Gastroesophageal sphincter (tissue), 4 donors: ENCODE data around the gene PRKAG2. TPM values are rescaled to one million over a fixed set of nuclear protein-coding genes. Genes with fewer than 3 reads are reported as not detected.

Experiments
- ATAC-seq: fragments of 150-250 bp; one replicate; pipeline ENCODE4 v1.9.1; 2016; ENCODE audit warnings: mild to moderate bottlenecking, moderate library complexity
- H3K27ac ChIP-seq, 4 donors: fragments of 200-600 bp; sonication (generic) in 3 of 4; 1 replicate in 3 of 4; 2 replicates in 1 of 4; pipeline ENCODE4 v1.5.1; 2016 to 2019
- H3K27me3 ChIP-seq: fragments of 200-600 bp; sonication (generic); one replicate; pipeline ENCODE4 v1.5.1; 2019
- H3K36me3 ChIP-seq, 2 donors: fragments of 200-600 bp; sonication (generic); one replicate each; pipeline ENCODE4 v1.5.1; 2019; ENCODE audit warnings: control low read depth in 1 of 2
- H3K4me1 ChIP-seq, 3 donors: fragments of 200-600 bp; sonication (generic); 1 replicate in 2 of 3; 2 replicates in 1 of 3; pipeline ENCODE4 v1.5.1; 2016 to 2019; ENCODE audit warnings: control low read depth in 2 of 3
- H3K4me3 ChIP-seq, 2 donors: fragments of 200-600 bp; sonication (generic); one replicate each; pipeline ENCODE4 v1.5.1; 2019; ENCODE audit warnings: mild to moderate bottlenecking in 1 of 2, moderate library complexity in 1 of 2
- H3K9me3 ChIP-seq, 3 donors: fragments of 200-600 bp; sonication (generic); one replicate each; pipeline ENCODE4 v1.5.1; 2017 to 2019; ENCODE audit warnings: control low read depth in 2 of 3
- EP300 ChIP-seq: sonication (generic); formaldehyde crosslinking; IDR thresholded peaks from one replicate; pipeline ENCODE4 v1.6.1; 2017; ENCODE audit warnings: antibody characterized with exemption, mild to moderate bottlenecking
- POLR2A ChIP-seq, 2 donors: fragments of 450-650 bp; IDR thresholded peaks; one replicate each; pipeline ENCODE4 v1.6.1; 2017; ENCODE audit warnings: antibody characterized with exemption in 2 of 2, mild to moderate bottlenecking in 2 of 2, moderate library complexity in 1 of 2
- POLR2AphosphoS5 ChIP-seq: sonication (generic); formaldehyde crosslinking; IDR thresholded peaks from one replicate; pipeline ENCODE4 v1.6.1; 2017; ENCODE audit warnings: antibody characterized with exemption
- WGBS, 2 donors: methylation state at CpG; one replicate each; pipeline ENCODE4 v1.1.5; 2018; ENCODE audit warnings: low coverage in 1 of 2; 5-methylcytosine and 5-hydroxymethylcytosine counted together
- total RNA-seq, 4 donors: library from RNA; depleted of rRNA; stranded (reverse); fragments of >200 nt; gene quantifications; one replicate each; pipeline ENCODE4 v1.1.0, GENCODE V29; 2016
- TF ChIP-seq, protein P1 (sequence below), 4 experiments: fragments of 200-600 bp in 2 of 4; fragments of 450-650 bp in 2 of 4; sonication (generic) in 1 of 4; IDR thresholded peaks; one replicate each; pipeline ENCODE4 v1.5.1; 2017 to 2019; ENCODE audit warnings: antibody characterized with exemption in 4 of 4, mild to moderate bottlenecking in 2 of 4, moderate library complexity in 2 of 4

Gene PRKAG2
- total RNA-seq, 4 donors from 2014 or later, result 48.9 to 89.0 (median 75.7) TPM

DNA sequence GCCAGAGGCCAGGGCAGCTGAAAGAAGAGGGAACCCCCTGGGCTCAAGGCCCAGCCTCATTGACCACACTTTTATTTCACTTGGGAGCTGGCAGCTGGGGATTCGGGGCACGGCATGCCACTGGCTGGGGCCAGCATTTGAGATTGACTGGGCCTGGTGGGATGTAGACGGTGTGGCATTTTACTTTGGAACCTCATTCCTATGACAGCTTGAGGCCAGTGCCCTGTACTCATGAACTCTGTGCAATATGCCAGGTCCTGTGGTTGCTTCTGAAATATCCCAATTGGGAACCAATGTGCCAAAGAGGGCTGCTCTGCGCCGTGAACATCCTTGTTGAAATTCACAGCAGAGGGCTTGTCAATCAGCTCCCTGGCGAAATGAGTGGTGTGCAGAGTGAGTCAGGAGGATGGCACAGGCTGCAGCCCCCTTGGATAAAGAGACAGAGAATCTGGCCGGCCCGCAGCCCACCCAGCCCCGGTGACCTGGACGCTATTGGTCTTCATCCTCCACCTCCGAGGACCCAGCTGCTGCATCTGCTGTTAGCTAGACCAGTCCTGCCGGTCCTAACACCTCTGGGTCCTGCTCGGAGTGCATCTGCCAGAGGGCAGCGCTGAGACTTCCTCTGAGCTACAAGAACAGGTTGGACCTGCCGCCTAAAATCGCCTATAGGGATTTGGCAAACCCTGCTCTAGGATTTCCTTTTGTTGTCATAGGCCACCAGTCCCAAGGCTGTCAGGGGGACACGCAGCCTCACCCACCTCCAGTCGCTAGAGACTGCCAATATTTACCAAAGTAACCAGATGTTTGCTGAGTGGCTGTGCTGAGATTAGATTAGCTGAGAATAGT lies 58.0 kb downstream of the PRKAG2 start:
- TF ChIP-seq POLR2AphosphoS5 (no peak), POLR2A (IDR thresholded peaks at IDR 0.05) (no peak), EP300 (no peak)
- TF ChIP-seq, protein P1, sequence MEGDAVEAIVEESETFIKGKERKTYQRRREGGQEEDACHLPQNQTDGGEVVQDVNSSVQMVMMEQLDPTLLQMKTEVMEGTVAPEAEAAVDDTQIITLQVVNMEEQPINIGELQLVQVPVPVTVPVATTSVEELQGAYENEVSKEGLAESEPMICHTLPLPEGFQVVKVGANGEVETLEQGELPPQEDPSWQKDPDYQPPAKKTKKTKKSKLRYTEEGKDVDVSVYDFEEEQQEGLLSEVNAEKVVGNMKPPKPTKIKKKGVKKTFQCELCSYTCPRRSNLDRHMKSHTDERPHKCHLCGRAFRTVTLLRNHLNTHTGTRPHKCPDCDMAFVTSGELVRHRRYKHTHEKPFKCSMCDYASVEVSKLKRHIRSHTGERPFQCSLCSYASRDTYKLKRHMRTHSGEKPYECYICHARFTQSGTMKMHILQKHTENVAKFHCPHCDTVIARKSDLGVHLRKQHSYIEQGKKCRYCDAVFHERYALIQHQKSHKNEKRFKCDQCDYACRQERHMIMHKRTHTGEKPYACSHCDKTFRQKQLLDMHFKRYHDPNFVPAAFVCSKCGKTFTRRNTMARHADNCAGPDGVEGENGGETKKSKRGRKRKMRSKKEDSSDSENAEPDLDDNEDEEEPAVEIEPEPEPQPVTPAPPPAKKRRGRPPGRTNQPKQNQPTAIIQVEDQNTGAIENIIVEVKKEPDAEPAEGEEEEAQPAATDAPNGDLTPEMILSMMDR (IDR thresholded peaks at IDR 0.05), result no peak
- no peak for ATAC-seq
- 87 to 100% methylated on average over 1 to 7 of the region's 18 CpGs for WGBS, 2 donors

DNA sequence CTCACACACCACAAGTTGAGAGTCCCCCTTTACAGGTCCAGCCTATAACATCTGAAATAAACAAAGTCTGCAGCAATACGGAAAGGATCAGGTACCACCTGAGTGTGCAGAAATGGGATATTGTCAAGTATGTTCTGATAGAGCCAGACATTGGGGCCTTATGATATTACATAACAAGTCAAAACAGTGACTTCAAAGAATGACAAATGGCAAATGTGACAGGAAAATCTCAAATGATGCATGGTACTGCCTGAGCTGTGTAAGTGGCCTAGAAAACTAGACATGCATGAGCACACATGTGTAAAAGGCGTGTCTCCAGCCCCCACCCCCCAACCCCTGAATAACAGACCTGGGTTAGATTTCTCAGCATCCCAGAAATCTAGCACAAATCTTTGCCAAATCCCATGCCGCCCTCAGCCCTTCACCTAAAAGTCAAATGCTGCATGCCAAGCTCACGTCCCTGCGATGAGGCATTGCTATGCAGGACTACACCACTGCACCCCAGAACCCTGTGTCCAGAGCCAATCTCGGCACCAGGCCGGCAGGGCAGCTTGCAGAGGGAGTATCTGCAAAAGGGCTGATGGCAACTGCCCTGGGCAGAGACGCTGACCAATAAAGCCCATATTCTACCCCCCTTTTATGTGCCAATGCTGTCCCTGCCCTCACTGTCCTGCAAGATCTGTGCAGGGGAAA lies 58.8 kb downstream of the PRKAG2 start:
- no peak for ATAC-seq
- 87 to 97% methylated on average over 4 to 5 of the region's 8 CpGs for WGBS, 2 donors
- Histone ChIP-seq H3K27me3 (no peaks in the 10 kb centered on the region), H3K9me3 (no peaks in the 10 kb centered on the region), H3K36me3 (no peaks in the 10 kb centered on the region), H3K4me3 (no peak overlapping the region), H3K27ac (no peak overlapping the region), H3K4me1 (peaks cover 0 to 23% (median 0%) of the 10 kb centered on the region in 3 donors)
- TF ChIP-seq POLR2AphosphoS5, result no peak
- no peak for TF ChIP-seq EP300
- TF ChIP-seq, protein P1 (IDR thresholded peaks at IDR 0.05), result no peak
- no peak for TF ChIP-seq POLR2A (IDR thresholded peaks at IDR 0.05)

More for the DNA sequence above, 58.0 kb downstream of the PRKAG2 start:
- Histone ChIP-seq H3K27ac (no peak overlapping the region), H3K27me3 (no peaks in the 10 kb centered on the region), H3K4me3 (no peak overlapping the region), H3K4me1 (peaks cover 0 to 30% (median 4%) of the 10 kb centered on the region in 3 donors), H3K9me3 (no peaks in the 10 kb centered on the region), H3K36me3 (no peaks in the 10 kb centered on the region)

DNA sequence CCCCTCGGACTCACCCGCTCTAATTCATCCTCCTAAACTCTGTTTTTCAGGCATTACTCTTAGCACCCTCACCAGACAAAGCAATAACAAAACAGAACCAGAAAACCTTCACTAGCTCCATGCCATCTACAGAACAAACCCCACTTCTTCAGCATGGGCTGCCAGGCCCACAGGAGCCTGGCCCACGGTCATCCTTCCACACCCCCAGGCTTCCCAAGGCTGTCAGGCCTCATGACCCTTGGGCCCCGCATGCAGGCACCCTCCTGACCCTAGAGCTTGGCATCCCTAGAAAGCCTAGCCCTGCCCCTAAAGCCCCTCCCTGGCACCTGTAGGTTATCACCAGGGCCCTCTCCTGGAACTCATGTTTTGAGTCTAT lies 59.6 kb downstream of the PRKAG2 start:
- TF ChIP-seq POLR2AphosphoS5, result no peak
- TF ChIP-seq POLR2A (IDR thresholded peaks at IDR 0.05), result no peak
- TF ChIP-seq, protein P1 (IDR thresholded peaks at IDR 0.05), result no peak
- TF ChIP-seq EP300, result no peak
- no peaks in the 10 kb centered on the region for H3K27me3 ChIP-seq
- no peak overlapping the region for H3K4me3 ChIP-seq
- H3K36me3 ChIP-seq, result no peaks in the 10 kb centered on the region
- H3K27ac ChIP-seq, result no peak overlapping the region
- H3K4me1 ChIP-seq, result peaks cover 0 to 19% (median 0%) of the 10 kb centered on the region in 3 donors
- no peak for ATAC-seq
- WGBS, 2 donors, result 94 to 100% methylated on average over 1 to 2 of the region's 4 CpGs
- no peaks in the 10 kb centered on the region for H3K9me3 ChIP-seq

DNA sequence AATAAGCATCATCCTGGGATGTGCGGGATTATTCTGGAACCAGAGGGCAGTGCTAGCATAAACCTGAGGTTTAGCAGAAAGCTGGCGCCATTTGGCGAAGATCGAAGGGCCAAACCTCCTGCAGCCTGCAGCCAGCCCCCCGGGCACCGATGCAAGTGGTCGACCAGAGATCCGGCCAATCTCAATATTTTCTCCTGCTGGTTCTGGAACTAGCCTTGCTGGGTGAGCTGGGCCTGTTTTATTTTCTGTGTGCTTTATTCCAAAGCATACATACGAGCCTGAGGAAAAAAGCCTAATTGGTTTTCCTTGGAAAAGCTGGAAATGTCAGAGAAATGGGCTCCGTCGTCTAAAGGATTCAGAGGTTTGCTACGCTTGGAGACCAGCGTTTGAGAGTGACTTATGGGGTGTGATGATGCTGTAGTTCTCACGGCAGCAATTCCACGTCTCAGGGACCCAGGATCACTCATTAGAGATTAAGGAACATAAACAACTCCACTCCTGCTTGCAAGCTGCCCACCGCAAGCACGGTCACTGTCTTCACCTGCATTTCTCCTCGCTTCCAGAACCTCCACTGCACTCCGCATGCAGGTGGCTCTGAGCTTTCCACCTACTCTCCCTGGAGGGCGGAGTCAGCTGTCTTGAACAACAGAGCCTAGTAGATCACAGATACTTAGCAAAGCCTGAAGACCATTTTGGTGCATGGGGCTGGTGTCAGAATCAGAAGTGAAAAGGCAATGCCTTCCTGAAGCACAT lies 60.2 kb downstream of the PRKAG2 start:
- WGBS, 2 donors, result 96% methylated on average over 13 to 16 of the region's 20 CpGs
- no peaks in the 10 kb centered on the region for H3K9me3 ChIP-seq
- H3K36me3 ChIP-seq, result no peaks in the 10 kb centered on the region
- ATAC-seq, result no peak
- H3K27me3 ChIP-seq, result no peaks in the 10 kb centered on the region
- TF ChIP-seq POLR2A (IDR thresholded peaks at IDR 0.05) (no peak), EP300 (no peak), POLR2AphosphoS5 (no peak)
- TF ChIP-seq, protein P1 (IDR thresholded peaks at IDR 0.05), result no peak
- H3K4me3 ChIP-seq, result no peak overlapping the region
- peaks cover 0 to 13% (median 0%) of the 10 kb centered on the region in 3 donors for H3K4me1 ChIP-seq
- H3K27ac ChIP-seq, result no peak overlapping the region
